K562 (cell line): ENCODE data around the gene CFDP1. TPM values are rescaled to one million over a fixed set of nuclear protein-coding genes. Genes with fewer than 3 reads are reported as not detected.

ENCODE experiments used
- ATAC-seq: fragments of 200-7000 bp; cut with Tn5 transposase; 3 replicates; pipeline ENCODE4 v1.9.1; 2020; ENCODE audit warnings: moderate library complexity
- BruUV-seq: library from RNA; stranded (reverse); fragments of 400-500 nt; replicated peaks from 2 replicates; lab custom pipeline; 2021; lab: Mats Ljungman, UMichigan
- CTCF ChIA-PET: fragments of 300-600 bp; formaldehyde crosslinking; extraction: SDS; loops from one replicate; lab custom pipeline; 2021; ENCODE audit warnings: low intra/inter-chr PET ratio; lab: Yijun Ruan, JAX
- POLR2A ChIA-PET: fragments of 300-600, 350-650 bp; sonication (Branson Sonifier 250); formaldehyde crosslinking; extraction: SDS; loops from one replicate; lab custom pipeline; 2021; ENCODE audit warnings: antibody characterized with exemption, inconsistent platforms; lab: Yijun Ruan, JAX
- DNase-seq, 4 experiments: peaks; one replicate each; pipeline versions ENCODE4 v3.0.0 to v3.0.0-alpha.2; 2011 to 2018; ENCODE audit warnings: low spot score in 3 of 4, mixed read lengths in 3 of 4; ENCODE audit errors: extremely low read depth in 1 of 4
- FAIRE-seq: peaks from 2 replicates; lab custom pipeline; 2011; peaks lifted over from hg19 to GRCh38; lab: Jason Lieb, UNC
- H2AFZ ChIP-seq: 2 replicates; pipeline ENCODE4 v1.6.0; 2011; ENCODE audit warnings: low read depth, low read length, control low read depth, inconsistent platforms
- H3K27ac ChIP-seq: fragments of 200-600 bp; 3 replicates; pipeline ENCODE4 v1.8.0; 2011; ENCODE audit warnings: low read depth, mild to moderate bottlenecking, control low read depth, inconsistent platforms, low read length, moderate library complexity, mixed read lengths; ENCODE audit errors: extremely low read depth
- H3K27me3 ChIP-seq, 2 experiments: fragments of 300-600 bp in 1 of 2; 2 replicates in 1 of 2; 3 replicates in 1 of 2; pipeline versions ENCODE4 v1.6.0 to v1.8.0; 2011; ENCODE audit warnings: inconsistent platforms in 2 of 2, low read length in 2 of 2, mild to moderate bottlenecking in 1 of 2, mixed read lengths in 1 of 2, moderate library complexity in 1 of 2; ENCODE audit not compliant: control insufficient read depth in 2 of 2, insufficient read depth in 2 of 2
- H3K36me3 ChIP-seq: fragments of 300-600 bp; 3 replicates; pipeline ENCODE4 v1.8.0; 2011; ENCODE audit warnings: mild to moderate bottlenecking, low read length, inconsistent platforms; ENCODE audit not compliant: control insufficient read depth, insufficient read depth
- H3K4me1 ChIP-seq, 2 experiments: fragments of 200-600 bp in 1 of 2; replicated peaks in 1 of 2; 2 replicates in 1 of 2; 3 replicates in 1 of 2; pipeline versions ENCODE4 v1.5.1 to v1.8.0; 2011; ENCODE audit warnings: inconsistent platforms in 2 of 2, low read length in 2 of 2, mild to moderate bottlenecking in 1 of 2, mixed read lengths in 1 of 2, moderate library complexity in 1 of 2; ENCODE audit not compliant: control insufficient read depth in 2 of 2, insufficient read depth in 2 of 2
- H3K4me2 ChIP-seq: 2 replicates; pipeline ENCODE4 v1.6.1; 2011; ENCODE audit warnings: low read length, control low read depth, inconsistent platforms, mixed read lengths; ENCODE audit not compliant: insufficient read depth
- H3K4me3 ChIP-seq: fragments of 200-600 bp; sonication (generic), shearing (Covaris generic); 2 replicates; pipeline ENCODE4 v1.5.1; 2016; ENCODE audit warnings: control low read depth, inconsistent platforms
- H3K79me2 ChIP-seq: fragments of 200-600 bp; 3 replicates; pipeline ENCODE4 v1.8.0; 2011; ENCODE audit warnings: low read length, inconsistent platforms; ENCODE audit not compliant: control insufficient read depth, insufficient read depth
- H3K9ac ChIP-seq, 2 experiments: 2 replicates each; pipeline versions ENCODE4 v1.6.0 to v1.6.1; 2011; ENCODE audit warnings: low read depth in 2 of 2, low read length in 2 of 2, control low read depth in 1 of 2, inconsistent platforms in 1 of 2, mild to moderate bottlenecking in 1 of 2, mixed read lengths in 1 of 2; ENCODE audit not compliant: insufficient read depth in 1 of 2
- H3K9me1 ChIP-seq: one replicate; pipeline ENCODE4 v1.6.0; 2011; ENCODE audit warnings: inconsistent platforms, mild to moderate bottlenecking, low read length, moderate library complexity; ENCODE audit not compliant: control insufficient read depth, insufficient read depth
- H3K9me3 ChIP-seq: replicated peaks from 2 replicates; pipeline ENCODE4 v1.5.1; 2011; ENCODE audit warnings: low read depth, low read length, inconsistent platforms; ENCODE audit not compliant: control insufficient read depth, insufficient read depth
- H4K20me1 ChIP-seq: replicated peaks from 2 replicates; pipeline ENCODE4 v1.6.1; 2011; ENCODE audit warnings: low read length, inconsistent platforms, mixed read lengths; ENCODE audit not compliant: control insufficient read depth, insufficient read depth
- ARID3A ChIP-seq: IDR thresholded peaks from 2 replicates; pipeline ENCODE4 v1.6.1; 2012; ENCODE audit warnings: low read depth, low read length, improper control_type of control experiment, borderline replicate concordance
- ATF3 ChIP-seq, 2 experiments: fragments of 450-650 bp in 1 of 2; sonication (generic) in 1 of 2; formaldehyde crosslinking in 1 of 2; IDR thresholded peaks in 1 of 2; conservative IDR thresholded peaks in 1 of 2; 2 replicates each; pipeline versions ENCODE4 v1.6.1 to v1.8.1; 2016 to 2023; ENCODE audit warnings: mild to moderate bottlenecking in 2 of 2, moderate library complexity in 2 of 2, inconsistent platforms in 1 of 2, missing genetic modification reagents in 1 of 2
- ZNF407 ChIP-seq: fragments of 450-650 bp; IDR thresholded peaks from 2 replicates; pipeline ENCODE4 v1.6.1; 2016; ENCODE audit warnings: low read depth
- WGBS: fragments of 100-300 bp; shearing (Covaris generic); methylation state at CpG from one replicate; pipeline ENCODE4 v1.1.6; 2016; ENCODE audit warnings: low coverage, mixed read lengths; ENCODE audit not compliant: insufficient coverage; ENCODE audit errors: missing lambda C conversion rate; 5-methylcytosine and 5-hydroxymethylcytosine counted together
- in situ Hi-C: fragments of 300-500 bp; cut with MboI; formaldehyde crosslinking; loops from 4 replicates; pipeline ENCODE4 v1.15.0; 2018; ENCODE audit warnings: inconsistent platforms, mixed read lengths
- intact Hi-C: fragments of 100-400 bp; cut with micrococcal nuclease; formaldehyde crosslinking; loops from 2 replicates; pipeline ENCODE4 v1.14.2; 2022
- polyA plus RNA-seq, 8 experiments: library from polyadenylated mRNA; depleted of rRNA in 4 of 8; stranded (reverse) in 5 of 8; unstranded in 3 of 8; fragments of >200 nt; fragmentation: Nextera tagmentation in 2 of 8; fragmentation: Illumina TruSeq in 1 of 8; extraction: Ambion mirVana in 2 of 8; extraction: Trizol in 1 of 8; gene quantifications; 2 replicates each; pipeline versions ENCODE4 v1.2.1 to v1.2.3, GENCODE V29; 2011 to 2014; ENCODE audit warnings: inconsistent platforms in 1 of 8, missing spikeins in 1 of 8
- total RNA-seq, 7 experiments: library from RNA; depleted of rRNA in 6 of 7; stranded (reverse); fragments of >200 nt in 6 of 7; fragmentation: Illumina TruSeq in 2 of 7; extraction: Trizol in 2 of 7; gene quantifications; 2 replicates each; pipeline versions ENCODE4 v1.2.1 to v1.2.3, GENCODE V29; 2011 to 2021; ENCODE audit warnings: low replicate concordance in 1 of 7

CFDP1 gene
- total and polyA plus RNA-seq, 9 of the 15 experiments (the other 6 are each of a cell fraction or from before 2014, with no cell fraction given), result 31.5 to 78.4 (median 61.7) TPM

GRCh38 chr16:75471723-75472633 lies 38.7 kb upstream of the CFDP1 start:
- H3K36me3 ChIP-seq, result no peaks in the 10 kb centered on the region
- in situ Hi-C loops, result loop anchor here (10.0 kb wide), 1 partner anchor 293 kb away; no protein-coding TSS in a partner anchor
- FAIRE-seq (peak; percentile 96), ATAC-seq (peak; percentile 98), DNase-seq (peak; percentile 71 to 79 (median 73))
- H2AFZ ChIP-seq, result no peak overlapping the region
- H3K4me1 ChIP-seq, result no peaks in the 10 kb centered on the region
- ChIA-PET POLR2A (interaction anchor here (1.2 kb wide), 1 partner anchor 299 kb away, joined by 3 read pairs; no protein-coding TSS in a partner anchor), CTCF (interaction anchor here (2.3 kb wide), 1 partner anchor 293 kb away, joined by 10 read pairs; no protein-coding TSS in a partner anchor)
- H3K9me3 ChIP-seq, result no peaks in the 10 kb centered on the region
- H4K20me1 ChIP-seq, result no peaks in the 10 kb centered on the region; the same call in 1 of the 2 replicates
- H3K9ac ChIP-seq, result no peak overlapping the region
- no peak overlapping the region for H3K27ac ChIP-seq
- 5% methylated on average over 9 of the region's 10 CpGs for WGBS
- H3K79me2 ChIP-seq, result no peaks in the 10 kb centered on the region
- no peak overlapping the region for H3K4me2 ChIP-seq
- H3K4me3 ChIP-seq, result no peak overlapping the region
- peaks cover 4 to 9% of the 10 kb centered on the region in 2 experiments; a peak in 3 of 5 replicates for H3K27me3 ChIP-seq
- H3K9me1 ChIP-seq, result no peaks in the 10 kb centered on the region
- no TSS peak for BruUV-seq
- intact Hi-C loops, result loop anchor here (1.0 to 2.0 kb wide), 3 partner anchors 45 to 292 kb away; no protein-coding TSS in a partner anchor
- peak; percentile 19; the same call in 1 of the 2 replicates for TF ChIP-seq ATF3 (IDR thresholded peaks at IDR 0.05)
- no peak for TF ChIP-seq ATF3 (CRISPR knock-in tag; conservative IDR thresholded peaks at IDR 0.05)
- TF ChIP-seq ZNF407, result no peak
- peak; percentile 72; the same call in 1 of the 2 replicates for TF ChIP-seq ARID3A
